ENCODE results near the gene ANO6.

ANO6 gene

GRCh38 chr12:45398552-45398951, 182.7 kb downstream of the ANO6 start:
- DNase-seq (ENCODE audit: low read depth, low spot score): no peak

- no peak for DNase-seq (ENCODE audit: low read depth, low spot score)
Measured at GRCh38 chr12:45400991-45401390, 185.1 kb downstream of the ANO6 start.

- DNase-seq (ENCODE audit: low read depth, low spot score): no peak
Measured at GRCh38 chr12:45402288-45402687, 186.4 kb downstream of the ANO6 start.

GRCh38 chr12:45406988-45407850, 191.3 kb downstream of the ANO6 start:
- no peak for DNase-seq (ENCODE audit: low read depth, low spot score)

GRCh38 chr12:45407981-45408728, 192.3 kb downstream of the ANO6 start:
- DNase-seq (ENCODE audit: low read depth, low spot score): no peak

- DNase-seq (ENCODE audit: low read depth, low spot score): no peak
Measured at GRCh38 chr12:45408729-45409114, 192.8 kb downstream of the ANO6 start.

- no peak for DNase-seq (ENCODE audit: low read depth, low spot score)
Measured at GRCh38 chr12:45409966-45410365, 194.1 kb downstream of the ANO6 start.

- no peak for DNase-seq (ENCODE audit: low read depth, low spot score)
Measured at GRCh38 chr12:45411626-45412025, 195.7 kb downstream of the ANO6 start.

GRCh38 chr12:45415393-45415817, 199.5 kb downstream of the ANO6 start:
- no peak for DNase-seq (ENCODE audit: low read depth, low spot score)

GRCh38 chr12:45416126-45416525, 200.2 kb downstream of the ANO6 start:
- no peak for DNase-seq (ENCODE audit: low read depth, low spot score)

GRCh38 chr12:45418520-45418919, 202.6 kb downstream of the ANO6 start:
- DNase-seq (ENCODE audit: low read depth, low spot score): no peak

- no peak for DNase-seq (ENCODE audit: low read depth, low spot score)
Measured at GRCh38 chr12:45419317-45419814, 203.5 kb downstream of the ANO6 start.

GRCh38 chr12:45421736-45422135, 205.8 kb downstream of the ANO6 start:
- no peak for DNase-seq (ENCODE audit: low read depth, low spot score)

- no peak for DNase-seq (ENCODE audit: low read depth, low spot score)
Measured at GRCh38 chr12:45423931-45424330, 208.0 kb downstream of the ANO6 start.

- no peak for DNase-seq (ENCODE audit: low read depth, low spot score)
Measured at GRCh38 chr12:45425426-45425825, 209.5 kb downstream of the ANO6 start.

- DNase-seq (ENCODE audit: low read depth, low spot score): no peak
Measured at GRCh38 chr12:45426294-45426693, 210.4 kb downstream of the ANO6 start.

- no peak for DNase-seq (ENCODE audit: low read depth, low spot score)
Measured at GRCh38 chr12:45427042-45427441, 211.1 kb downstream of the ANO6 start.

GRCh38 chr12:45429831-45430230, 213.9 kb downstream of the ANO6 start:
- no peak for DNase-seq (ENCODE audit: low read depth, low spot score)

- DNase-seq (ENCODE audit: low read depth, low spot score): no peak
Measured at GRCh38 chr12:45431126-45431525, 215.2 kb downstream of the ANO6 start.

GRCh38 chr12:45432710-45433109, 216.8 kb downstream of the ANO6 start:
- no peak for DNase-seq (ENCODE audit: low read depth, low spot score)

GRCh38 chr12:45433441-45433868, 217.6 kb downstream of the ANO6 start:
- no peak for DNase-seq (ENCODE audit: low read depth, low spot score)

GRCh38 chr12:45434094-45434493, 218.2 kb downstream of the ANO6 start:
- no peak for DNase-seq (ENCODE audit: low read depth, low spot score)

Data from activated naive CD8-positive, alpha-beta T cell treated with anti-CD3 and anti-CD28 coated beads, Interleukin-2, amount 50 U/mL, for 16 hours (primary cell).